SHP77 treated with DMSO at 0.1 percent for 48 hours (cell line): ENCODE data around the gene RGS6.
"Not testable (repeated sequence)": the region's sequence is repeated elsewhere in the genome, so short reads cannot be mapped to it uniquely, and the experiment has no call there.

Source experiments
- DNase-seq: peaks from one replicate; lab custom pipeline; 2025; lab: John Stamatoyannopoulos, UW

Gene RGS6

GRCh38 chr14:72451054-72451972 lies 519.1 kb downstream of the RGS6 start:
- DNase-seq = no peak

GRCh38 chr14:72452774-72453173 lies 520.5 kb downstream of the RGS6 start:
- no peak for DNase-seq

GRCh38 chr14:72454388-72455160 lies 522.3 kb downstream of the RGS6 start:
- DNase-seq = no peak

- DNase-seq = no peak
Measured at GRCh38 chr14:72457641-72458040, 525.4 kb downstream of the RGS6 start.

GRCh38 chr14:72462056-72462455 lies 529.8 kb downstream of the RGS6 start:
- DNase-seq = no peak

- DNase-seq = no peak
Measured at GRCh38 chr14:72463291-72463866, 531.1 kb downstream of the RGS6 start.

- DNase-seq = no peak
Measured at GRCh38 chr14:72464226-72464625, 532.0 kb downstream of the RGS6 start.

GRCh38 chr14:72466325-72466724 lies 534.1 kb downstream of the RGS6 start:
- no peak for DNase-seq

GRCh38 chr14:72471346-72471745 lies 539.1 kb downstream of the RGS6 start:
- DNase-seq = no peak

- DNase-seq = no peak
Measured at GRCh38 chr14:72472845-72473244, 540.6 kb downstream of the RGS6 start.

GRCh38 chr14:72476657-72477499 lies 544.6 kb downstream of the RGS6 start:
- DNase-seq = no peak

- DNase-seq = not testable (repeated sequence)
Measured at GRCh38 chr14:72477578-72477977, 545.3 kb downstream of the RGS6 start.

GRCh38 chr14:72478471-72478893 lies 546.3 kb downstream of the RGS6 start:
- no peak for DNase-seq

GRCh38 chr14:72479461-72479931 lies 547.3 kb downstream of the RGS6 start:
- DNase-seq = no peak

- no peak for DNase-seq
Measured at GRCh38 chr14:72480464-72481243, 548.4 kb downstream of the RGS6 start.

GRCh38 chr14:72483311-72483710 lies 551.1 kb downstream of the RGS6 start:
- no peak for DNase-seq

GRCh38 chr14:72485695-72486094 lies 553.5 kb downstream of the RGS6 start:
- no peak for DNase-seq

- DNase-seq = no peak
Measured at GRCh38 chr14:72488514-72488913, 556.3 kb downstream of the RGS6 start.

GRCh38 chr14:72492196-72492595 lies 560.0 kb downstream of the RGS6 start:
- DNase-seq = no peak

GRCh38 chr14:72495668-72496067 lies 563.4 kb downstream of the RGS6 start:
- no peak for DNase-seq

GRCh38 chr14:72498646-72499045 lies 566.4 kb downstream of the RGS6 start:
- DNase-seq = no peak
